CD4-positive, alpha-beta T cell (primary cell): Measurements from ENCODE around the gene TMCC3. TPM values are rescaled to one million over a fixed set of nuclear protein-coding genes. Genes with fewer than 3 reads are reported as not detected.

Source experiments
- ATAC-seq: fragments of 200-7000 bp; cut with Tn5 transposase; one replicate; pipeline ENCODE4 v1.10.0; 2022; ENCODE audit warnings: mild to moderate bottlenecking; ENCODE audit not compliant: poor library complexity
- CTCF ChIA-PET: fragments of 350-600 bp; sonication (Branson Sonifier 250); formaldehyde crosslinking; loops from one replicate; lab custom pipeline; 2021; ENCODE audit warnings: antibody characterized with exemption, inconsistent platforms; lab: Charles Lee
- POLR2A ChIA-PET: fragments of 350-600 bp; sonication (Branson Sonifier 250); formaldehyde crosslinking; loops from one replicate; lab custom pipeline; 2021; ENCODE audit warnings: antibody characterized with exemption, inconsistent platforms; lab: Charles Lee
- DNase-seq, 14 experiments: peaks; one replicate each; pipeline ENCODE4 v3.0.0-alpha.2; 2013 to 2020; ENCODE audit warnings: mixed read lengths in 2 of 14
- H3K27ac ChIP-seq, 2 donors: one replicate each; pipeline versions ENCODE4 v1.5.1 to v1.7.0; 2013; ENCODE audit warnings: low read length in 2 of 2, low read depth in 1 of 2, mild to moderate bottlenecking in 1 of 2
- H3K27me3 ChIP-seq, 2 experiments: 1 replicate in 1 of 2; 2 replicates in 1 of 2; pipeline versions ENCODE4 v1.6.1 to v1.7.0; 2013; ENCODE audit warnings: low read length in 2 of 2, control low read depth in 1 of 2, mild to moderate bottlenecking in 1 of 2, moderate library complexity in 1 of 2; ENCODE audit not compliant: insufficient read depth in 2 of 2, control insufficient read depth in 1 of 2
- H3K36me3 ChIP-seq: one replicate; pipeline ENCODE4 v1.6.1; 2013; ENCODE audit warnings: low read length, control low read depth; ENCODE audit not compliant: insufficient read depth
- H3K4me1 ChIP-seq: one replicate; pipeline ENCODE4 v1.6.1; 2013; ENCODE audit warnings: low read length, control low read depth; ENCODE audit not compliant: insufficient read depth
- H3K4me3 ChIP-seq: one replicate; pipeline ENCODE4 v1.5.1; 2013; ENCODE audit warnings: mild to moderate bottlenecking, low read length, moderate library complexity
- H3K9me3 ChIP-seq, 2 experiments: 1 replicate in 1 of 2; 2 replicates in 1 of 2; pipeline versions ENCODE4 v1.6.1 to v1.7.0; 2013; ENCODE audit warnings: low read length in 2 of 2, mild to moderate bottlenecking in 2 of 2, control low read depth in 1 of 2, moderate library complexity in 1 of 2; ENCODE audit not compliant: control insufficient read depth in 1 of 2, insufficient read depth in 1 of 2
- H3K27ac Mint-ChIP-seq: one replicate; pipeline ENCODE4 v1.8.0; 2020; ENCODE audit warnings: mixed read lengths
- H3K27me3 Mint-ChIP-seq: one replicate; pipeline ENCODE4 v1.8.0; 2021; ENCODE audit warnings: mixed read lengths
- H3K36me3 Mint-ChIP-seq: one replicate; pipeline ENCODE4 v1.8.0; 2021; ENCODE audit warnings: low read depth, mixed read lengths
- H3K4me1 Mint-ChIP-seq: one replicate; pipeline ENCODE4 v1.8.0; 2021; ENCODE audit warnings: low read depth, mixed read lengths
- H3K4me3 Mint-ChIP-seq: one replicate; pipeline ENCODE4 v1.8.0; 2020; ENCODE audit warnings: mild to moderate bottlenecking, mixed read lengths
- H3K9me3 Mint-ChIP-seq: one replicate; pipeline ENCODE4 v1.8.0; 2020; ENCODE audit warnings: mixed read lengths
- intact Hi-C, 2 experiments: fragments of 100-400 bp; cut with DNase I in 1 of 2; cut with micrococcal nuclease in 1 of 2; formaldehyde crosslinking; loops; one replicate each; pipeline versions ENCODE4 v1.15.1 to v1.9.0; 2023 to 2025; cut with DNase I, micrococcal nuclease
- total RNA-seq, 174 experiments: library from RNA in 2 of 174; stranded (reverse) in 2 of 174; gene quantifications; one replicate each; pipeline ENCODE4 v1.2.3 and lab custom pipeline; 2021 to 2026
- TF ChIP-seq, protein P1 (sequence below): fragments of 200-600 bp; IDR thresholded peaks from one replicate; pipeline ENCODE4 v1.8.0; 2022; ENCODE audit warnings: antibody characterized with exemption, mild to moderate bottlenecking

The TMCC3 gene
- total RNA-seq, 2 experiments from 2014 or later: 0.78 to 1.3 TPM

DNA sequence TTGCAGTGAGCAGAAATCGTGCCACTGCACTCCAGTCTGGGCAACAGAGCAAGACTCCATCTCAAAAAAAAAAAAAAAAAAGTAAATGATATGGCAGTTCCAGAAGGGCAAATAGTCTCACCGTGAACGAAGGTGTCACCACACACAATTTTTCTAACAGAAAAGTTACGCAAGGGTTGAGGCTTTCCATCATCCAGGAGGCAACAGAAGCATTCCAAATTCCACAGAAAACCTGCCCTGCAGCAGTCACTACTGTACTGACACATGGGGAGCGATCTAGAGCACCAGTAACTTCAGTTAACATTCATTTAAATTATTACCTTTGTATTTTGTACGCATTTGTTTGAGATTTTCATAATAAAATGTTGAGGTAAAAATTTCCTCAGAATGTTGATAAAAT is 24.8 kb downstream of the TMCC3 start:
- intact Hi-C loops: no loop called here
- Histone ChIP-seq H3K27me3 (no peaks in the 10 kb centered on the region), H3K36me3 (no peaks in the 10 kb centered on the region), H3K4me3 (no peak overlapping the region), H3K4me1 (peaks cover 4% of the 10 kb centered on the region), H3K27ac (no peak overlapping the region), H3K9me3 (no peaks in the 10 kb centered on the region)
- DNase-seq (no peak), ATAC-seq (no peak)
- ChIA-PET POLR2A (no interaction called here), CTCF (no interaction called here)
- H3K9me3 Mint-ChIP-seq: no peaks in the 10 kb centered on the region
- no peak overlapping the region for H3K4me3 Mint-ChIP-seq
- no peak overlapping the region for H3K27ac Mint-ChIP-seq
- H3K27me3 Mint-ChIP-seq: no peaks in the 10 kb centered on the region
- TF ChIP-seq, protein P1, sequence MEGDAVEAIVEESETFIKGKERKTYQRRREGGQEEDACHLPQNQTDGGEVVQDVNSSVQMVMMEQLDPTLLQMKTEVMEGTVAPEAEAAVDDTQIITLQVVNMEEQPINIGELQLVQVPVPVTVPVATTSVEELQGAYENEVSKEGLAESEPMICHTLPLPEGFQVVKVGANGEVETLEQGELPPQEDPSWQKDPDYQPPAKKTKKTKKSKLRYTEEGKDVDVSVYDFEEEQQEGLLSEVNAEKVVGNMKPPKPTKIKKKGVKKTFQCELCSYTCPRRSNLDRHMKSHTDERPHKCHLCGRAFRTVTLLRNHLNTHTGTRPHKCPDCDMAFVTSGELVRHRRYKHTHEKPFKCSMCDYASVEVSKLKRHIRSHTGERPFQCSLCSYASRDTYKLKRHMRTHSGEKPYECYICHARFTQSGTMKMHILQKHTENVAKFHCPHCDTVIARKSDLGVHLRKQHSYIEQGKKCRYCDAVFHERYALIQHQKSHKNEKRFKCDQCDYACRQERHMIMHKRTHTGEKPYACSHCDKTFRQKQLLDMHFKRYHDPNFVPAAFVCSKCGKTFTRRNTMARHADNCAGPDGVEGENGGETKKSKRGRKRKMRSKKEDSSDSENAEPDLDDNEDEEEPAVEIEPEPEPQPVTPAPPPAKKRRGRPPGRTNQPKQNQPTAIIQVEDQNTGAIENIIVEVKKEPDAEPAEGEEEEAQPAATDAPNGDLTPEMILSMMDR: no peak
- peaks cover 16% of the 10 kb centered on the region for H3K4me1 Mint-ChIP-seq
- no peaks in the 10 kb centered on the region for H3K36me3 Mint-ChIP-seq

- H3K4me3 ChIP-seq: no peak overlapping the region
- intact Hi-C loops: no loop called here
Observed at GRCh38 chr12:94623161-94623920, 27.0 kb downstream of the TMCC3 start.

DNA sequence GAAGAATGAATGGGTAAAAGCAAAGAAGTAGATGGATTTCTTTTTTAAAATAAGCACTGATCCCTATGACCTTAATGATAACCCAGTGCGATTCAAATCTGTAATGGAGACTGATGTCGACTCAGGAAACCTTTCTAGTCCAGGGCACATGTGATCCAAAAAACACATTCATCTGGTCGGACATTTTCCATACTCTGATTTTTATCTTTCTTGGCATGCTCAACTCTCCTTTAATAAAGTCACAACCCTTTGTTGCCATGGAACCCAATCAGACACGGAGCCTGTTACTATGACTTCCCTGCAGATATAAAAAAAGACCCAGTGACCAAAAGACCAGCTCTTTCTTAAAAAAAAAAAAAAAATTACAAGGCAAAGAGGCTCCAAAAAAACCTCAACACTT is 27.9 kb downstream of the TMCC3 start:
- peak overlapping the region; percentile 66 for H3K4me3 Mint-ChIP-seq
- Histone ChIP-seq H3K4me3 (no peak overlapping the region), H3K36me3 (no peaks in the 10 kb centered on the region), H3K27ac (no peak overlapping the region), H3K27me3 (no peaks in the 10 kb centered on the region), H3K4me1 (peaks cover 4% of the 10 kb centered on the region), H3K9me3 (no peaks in the 10 kb centered on the region)
- ATAC-seq: no peak
- H3K27ac Mint-ChIP-seq: no peak overlapping the region
- H3K36me3 Mint-ChIP-seq: no peaks in the 10 kb centered on the region
- ChIA-PET CTCF (no interaction called here), POLR2A (no interaction called here)
- intact Hi-C loops: no loop called here
- no peak for DNase-seq
- peaks cover 4% of the 10 kb centered on the region for H3K27me3 Mint-ChIP-seq
- H3K4me1 Mint-ChIP-seq: peaks cover 16% of the 10 kb centered on the region
- H3K9me3 Mint-ChIP-seq: no peaks in the 10 kb centered on the region
- TF ChIP-seq, protein P1: no peak

More at GRCh38 chr12:94623161-94623920, 27.0 kb downstream of the TMCC3 start:
- H3K4me3 Mint-ChIP-seq: no peak overlapping the region
- no peak for DNase-seq
- POLR2A ChIA-PET: interaction anchor here (0.5 kb wide), 1 partner anchor 361 kb away, joined by 3 read pairs; no protein-coding TSS in a partner anchor
- no peaks in the 10 kb centered on the region for H3K9me3 ChIP-seq
- peaks cover 4% of the 10 kb centered on the region for H3K27me3 Mint-ChIP-seq
- CTCF ChIA-PET: no interaction called here
- no peak overlapping the region for H3K27ac Mint-ChIP-seq
- peaks cover 16% of the 10 kb centered on the region for H3K4me1 Mint-ChIP-seq
- H3K36me3 ChIP-seq: no peaks in the 10 kb centered on the region
- no peaks in the 10 kb centered on the region for H3K9me3 Mint-ChIP-seq
- peaks cover 4% of the 10 kb centered on the region for H3K4me1 ChIP-seq
- no peak overlapping the region for H3K27ac ChIP-seq
- TF ChIP-seq, protein P1: no peak
- H3K27me3 ChIP-seq: no peaks in the 10 kb centered on the region
- H3K36me3 Mint-ChIP-seq: no peaks in the 10 kb centered on the region
- ATAC-seq: no peak
